MCF 10A (cell line): ENCODE measurements around the gene KCNK10. TPM values are rescaled to one million over a fixed set of nuclear protein-coding genes. Genes with fewer than 3 reads are reported as not detected.

Source experiments
- BruUV-seq: library from RNA; stranded (reverse); fragments of 400-500 nt; replicated peaks from 2 replicates; lab custom pipeline; 2021; lab: Mats Ljungman, UMichigan
- CTCF ChIA-PET: fragments of 300-600 bp; sonication (Branson Sonifier 250); formaldehyde crosslinking; extraction: SDS; loops from one replicate; lab custom pipeline; 2021; ENCODE audit warnings: antibody characterized with exemption, inconsistent platforms; lab: Yijun Ruan, JAX
- POLR2A ChIA-PET: fragments of 300-600, 350-650 bp; sonication (Branson Sonifier 250); formaldehyde crosslinking; extraction: SDS; loops from one replicate; lab custom pipeline; 2020; ENCODE audit warnings: antibody characterized with exemption, inconsistent platforms; lab: Yijun Ruan, JAX
- DNase-seq: peaks from one replicate; pipeline ENCODE4 v3.0.0-alpha.2; 2018; ENCODE audit not compliant: unreplicated experiment
- H3K27ac Mint-ChIP-seq: one replicate; pipeline ENCODE4 v1.8.0; 2022; ENCODE audit warnings: mild to moderate bottlenecking, low read depth, mixed read lengths; ENCODE audit not compliant: unreplicated experiment
- H3K27me3 Mint-ChIP-seq: one replicate; pipeline ENCODE4 v1.8.0; 2022; ENCODE audit warnings: mixed read lengths; ENCODE audit not compliant: insufficient read depth, unreplicated experiment
- H3K36me3 Mint-ChIP-seq: one replicate; pipeline ENCODE4 v1.8.0; 2022; ENCODE audit warnings: mild to moderate bottlenecking, moderate library complexity, mixed read lengths; ENCODE audit not compliant: insufficient read depth, unreplicated experiment
- H3K4me1 Mint-ChIP-seq: one replicate; pipeline ENCODE4 v1.8.0; 2022; ENCODE audit warnings: mixed read lengths; ENCODE audit not compliant: insufficient read depth, unreplicated experiment
- H3K4me3 Mint-ChIP-seq: one replicate; pipeline ENCODE4 v1.8.0; 2022; ENCODE audit warnings: mild to moderate bottlenecking, moderate library complexity, mixed read lengths; ENCODE audit not compliant: unreplicated experiment
- H3K9me3 Mint-ChIP-seq: one replicate; pipeline ENCODE4 v1.8.0; 2022; ENCODE audit warnings: mixed read lengths; ENCODE audit not compliant: unreplicated experiment
- CTCF ChIP-seq: fragments of 200-600 bp; IDR thresholded peaks from one replicate; pipeline ENCODE4 v1.8.0; 2022; ENCODE audit warnings: antibody characterized with exemption, mild to moderate bottlenecking; ENCODE audit not compliant: unreplicated experiment
- intact Hi-C: fragments of 100-400 bp; cut with micrococcal nuclease; formaldehyde crosslinking; loops from 2 replicates; pipeline ENCODE4 v1.14.1; 2022
- total RNA-seq: library from RNA; stranded (reverse); gene quantifications from 2 replicates; pipeline ENCODE4 v1.2.3, GENCODE V29; 2022

KCNK10 gene
- total RNA-seq, 1 experiment from 2014 or later = not detected

DNA sequence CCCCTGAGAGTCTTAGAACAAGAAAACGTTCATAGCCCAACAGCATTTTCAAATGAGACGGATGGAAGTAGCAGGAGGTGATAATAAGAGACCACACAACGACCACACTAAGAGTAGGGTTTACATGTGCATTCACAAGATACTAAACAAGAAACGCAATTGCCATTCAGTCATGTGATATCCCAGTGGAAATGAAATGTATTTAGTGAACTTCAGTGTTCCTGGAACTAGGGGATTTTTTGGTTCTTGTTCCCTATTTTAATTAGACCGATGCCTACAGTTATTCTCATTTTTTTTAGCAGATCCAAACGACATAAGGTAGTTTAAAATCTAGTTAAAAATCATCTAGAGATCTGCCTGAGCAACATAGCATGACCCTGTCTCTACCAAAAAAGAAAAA is 168.1 kb downstream of the KCNK10 start:
- no peak for DNase-seq
- Mint-ChIP-seq H3K4me3 (no peak overlapping the region), H3K36me3 (no peaks in the 10 kb centered on the region), H3K9me3 (no peaks in the 10 kb centered on the region), H3K4me1 (no peaks in the 10 kb centered on the region), H3K27me3 (peaks cover 41% of the 10 kb centered on the region), H3K27ac (no peak overlapping the region)
- ChIA-PET CTCF (no interaction called here), POLR2A (no interaction called here)
- intact Hi-C loops = no loop called here
- no peak for TF ChIP-seq CTCF
- BruUV-seq = no TSS peak

GRCh38 chr14:88154321-88154720 is 168.7 kb downstream of the KCNK10 start:
- CTCF ChIA-PET = interaction anchor here (0.6 to 1.5 kb wide), 3 partner anchors 12 to 73 kb away, joined by 3 to 5 read pairs (median 4); no protein-coding TSS in a partner anchor
- TF ChIP-seq CTCF = no peak
- no peaks in the 10 kb centered on the region for H3K36me3 Mint-ChIP-seq
- peaks cover 41% of the 10 kb centered on the region for H3K27me3 Mint-ChIP-seq
- BruUV-seq = no TSS peak
- no peak overlapping the region for H3K27ac Mint-ChIP-seq
- H3K4me1 Mint-ChIP-seq = no peaks in the 10 kb centered on the region
- intact Hi-C loops = no loop called here
- no peaks in the 10 kb centered on the region for H3K9me3 Mint-ChIP-seq
- DNase-seq = no peak
- POLR2A ChIA-PET = no interaction called here
- no peak overlapping the region for H3K4me3 Mint-ChIP-seq

DNA sequence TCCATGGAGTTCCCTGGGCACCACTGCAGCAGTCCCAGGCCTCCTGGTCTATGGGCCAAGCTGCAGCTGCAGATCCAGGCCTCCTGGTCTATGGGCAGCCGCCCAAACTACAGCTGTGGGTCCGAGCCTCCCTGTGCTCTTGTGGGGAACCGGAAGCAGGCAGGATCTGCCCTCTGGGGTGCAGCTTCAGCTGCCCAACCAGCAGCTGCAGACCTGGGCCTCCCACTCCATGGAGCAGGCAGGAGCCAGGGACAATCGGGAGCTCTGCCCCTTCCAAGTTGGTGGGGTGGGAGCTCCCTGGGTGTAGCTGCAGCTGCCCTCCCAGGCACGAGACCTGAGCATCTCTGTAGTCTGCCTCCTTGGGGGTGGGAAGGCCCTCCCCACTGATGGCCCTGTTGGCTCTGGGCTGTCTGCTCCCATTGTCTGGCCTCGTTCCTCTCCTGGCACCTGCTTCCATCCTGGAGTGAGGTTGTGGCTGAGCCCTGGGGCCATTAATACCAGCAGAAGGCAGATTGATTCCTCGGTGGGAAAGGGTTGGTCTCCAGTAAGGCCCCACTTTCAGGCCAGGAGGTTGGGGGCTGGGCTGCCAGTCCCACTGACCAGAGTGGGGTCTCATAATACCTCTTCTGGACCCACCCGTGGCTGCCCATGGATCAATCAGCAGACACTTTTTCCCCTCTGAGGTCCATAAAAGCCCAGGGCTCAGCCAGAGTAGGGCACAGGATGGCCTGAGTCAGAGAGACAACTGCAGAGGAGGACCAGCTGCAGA is 176.0 kb downstream of the KCNK10 start:
- no peak for DNase-seq
- H3K27me3 Mint-ChIP-seq = peaks cover 57% of the 10 kb centered on the region
- no TSS peak for BruUV-seq
- intact Hi-C loops = no loop called here
- TF ChIP-seq CTCF = no peak
- no peaks in the 10 kb centered on the region for H3K9me3 Mint-ChIP-seq
- no peaks in the 10 kb centered on the region for H3K36me3 Mint-ChIP-seq
- H3K27ac Mint-ChIP-seq = no peak overlapping the region
- no peak overlapping the region for H3K4me3 Mint-ChIP-seq
- ChIA-PET CTCF (interaction anchor here (0.6 to 1.3 kb wide), 6 partner anchors 12 to 585 kb away, joined by 3 to 4 read pairs (median 4); no protein-coding TSS in a partner anchor), POLR2A (no interaction called here)
- H3K4me1 Mint-ChIP-seq = no peaks in the 10 kb centered on the region

DNA sequence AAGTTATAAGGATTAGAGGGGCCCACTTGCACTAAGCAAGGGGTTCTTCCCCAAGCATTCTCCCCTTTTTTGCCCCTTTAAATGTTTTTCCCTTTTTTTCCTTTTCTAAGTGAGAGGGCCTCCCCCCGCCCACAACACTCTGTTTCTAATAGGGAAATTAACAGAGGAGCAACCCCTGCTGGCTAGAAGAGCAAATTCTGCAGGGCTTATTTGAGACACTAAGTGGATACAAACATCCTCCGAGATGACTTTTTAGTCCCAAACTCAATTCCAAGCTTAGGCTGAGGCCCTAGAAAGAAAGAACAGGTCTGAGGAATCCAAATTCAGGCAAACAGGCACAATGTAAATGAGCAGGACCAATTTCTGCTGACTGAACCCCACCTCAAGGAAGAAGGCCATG is 179.3 kb downstream of the KCNK10 start:
- no TSS peak for BruUV-seq
- no peaks in the 10 kb centered on the region for H3K9me3 Mint-ChIP-seq
- H3K4me1 Mint-ChIP-seq = no peaks in the 10 kb centered on the region
- peaks cover 34% of the 10 kb centered on the region for H3K27me3 Mint-ChIP-seq
- no peak overlapping the region for H3K27ac Mint-ChIP-seq
- no peak overlapping the region for H3K4me3 Mint-ChIP-seq
- no peaks in the 10 kb centered on the region for H3K36me3 Mint-ChIP-seq
- ChIA-PET CTCF (interaction anchor here (1.3 kb wide), 1 partner anchor 45 kb away, joined by 3 read pairs; no protein-coding TSS in a partner anchor), POLR2A (interaction anchor here (0.6 kb wide), 1 partner anchor 681 kb away, joined by 3 read pairs; the partner anchor contains the start of gene TTC8)
- intact Hi-C loops = no loop called here
- DNase-seq = no peak
- no peak for TF ChIP-seq CTCF
